Trophoblast cell (in vitro differentiated cells and primary cell): ENCODE measurements around the gene KNG1.

Source experiments
- DNase-seq, 2 donors: peaks; one replicate each; pipeline ENCODE4 v3.0.0-alpha.2; 2016
- H2AFZ ChIP-seq: 2 replicates; pipeline ENCODE4 v1.6.1; 2013; ENCODE audit warnings: low read length, moderate library complexity, mild to moderate bottlenecking; ENCODE audit not compliant: insufficient read depth, poor library complexity
- H2AK5ac ChIP-seq: 2 replicates; pipeline ENCODE4 v1.6.1; 2013; ENCODE audit warnings: mild to moderate bottlenecking, low read length
- H2BK120ac ChIP-seq: 2 replicates; pipeline ENCODE4 v1.6.1; 2013; ENCODE audit warnings: low read length, mild to moderate bottlenecking, moderate library complexity; ENCODE audit not compliant: insufficient read depth, poor library complexity
- H2BK12ac ChIP-seq: 2 replicates; pipeline ENCODE4 v1.6.1; 2013; ENCODE audit warnings: mild to moderate bottlenecking, low read length, moderate library complexity
- H2BK5ac ChIP-seq: 2 replicates; pipeline ENCODE4 v1.6.1; 2013; ENCODE audit warnings: low read length, low read depth, moderate library complexity, mild to moderate bottlenecking; ENCODE audit not compliant: poor library complexity
- H3K14ac ChIP-seq: 2 replicates; pipeline ENCODE4 v1.6.1; 2013; ENCODE audit warnings: mild to moderate bottlenecking, low read length
- H3K18ac ChIP-seq: 2 replicates; pipeline ENCODE4 v1.6.1; 2013; ENCODE audit warnings: mild to moderate bottlenecking, low read length
- H3K23ac ChIP-seq: 2 replicates; pipeline ENCODE4 v1.6.1; 2013; ENCODE audit warnings: low read length
- H3K27ac ChIP-seq: 2 replicates; pipeline ENCODE4 v1.5.1; 2013; ENCODE audit warnings: low read depth, mild to moderate bottlenecking, inconsistent platforms, low read length, moderate library complexity
- H3K27me3 ChIP-seq: 2 replicates; pipeline ENCODE4 v1.6.1; 2013; ENCODE audit warnings: inconsistent platforms, mild to moderate bottlenecking, low read length, moderate library complexity; ENCODE audit not compliant: insufficient read depth
- H3K36me3 ChIP-seq, 2 experiments: 1 replicate in 1 of 2; 2 replicates in 1 of 2; pipeline ENCODE4 v1.6.1; 2013; ENCODE audit warnings: low read length in 2 of 2, mild to moderate bottlenecking in 2 of 2, moderate library complexity in 1 of 2; ENCODE audit not compliant: insufficient read depth in 2 of 2, control insufficient read depth in 1 of 2
- H3K4ac ChIP-seq: 2 replicates; pipeline ENCODE4 v1.6.1; 2013; ENCODE audit warnings: low read depth, mild to moderate bottlenecking, low read length, moderate library complexity
- H3K4me1 ChIP-seq, 2 experiments: 1 replicate in 1 of 2; 2 replicates in 1 of 2; pipeline ENCODE4 v1.6.1; 2013; ENCODE audit warnings: low read length in 2 of 2, mild to moderate bottlenecking in 2 of 2, moderate library complexity in 1 of 2; ENCODE audit not compliant: insufficient read depth in 2 of 2, control insufficient read depth in 1 of 2
- H3K4me2 ChIP-seq: 2 replicates; pipeline ENCODE4 v1.6.1; 2013; ENCODE audit warnings: inconsistent platforms, mild to moderate bottlenecking, low read length, moderate library complexity
- H3K4me3 ChIP-seq: 2 replicates; pipeline ENCODE4 v1.5.1; 2013; ENCODE audit warnings: mild to moderate bottlenecking, low read depth, low read length, inconsistent platforms
- H3K79me1 ChIP-seq: one replicate; pipeline ENCODE4 v1.6.1; 2013; ENCODE audit warnings: low read length
- H3K79me2 ChIP-seq: 2 replicates; pipeline ENCODE4 v1.6.1; 2013; ENCODE audit warnings: low read length, mild to moderate bottlenecking; ENCODE audit not compliant: control insufficient read depth, insufficient read depth, poor library complexity
- H3K9ac ChIP-seq: 2 replicates; pipeline ENCODE4 v1.6.1; 2013; ENCODE audit warnings: mild to moderate bottlenecking, low read length
- H3K9me3 ChIP-seq: 2 replicates; pipeline ENCODE4 v1.6.1; 2013; ENCODE audit warnings: low read depth, mild to moderate bottlenecking, control low read depth, inconsistent platforms, low read length; ENCODE audit not compliant: insufficient read depth
- H4K12ac ChIP-seq: 2 replicates; pipeline ENCODE4 v1.6.1; 2013; ENCODE audit warnings: low read depth, mild to moderate bottlenecking, low read length, moderate library complexity
- H4K8ac ChIP-seq: 2 replicates; pipeline ENCODE4 v1.6.1; 2013; ENCODE audit warnings: low read depth, mild to moderate bottlenecking, low read length, moderate library complexity
- H4K91ac ChIP-seq: one replicate; pipeline ENCODE4 v1.6.1; 2013; ENCODE audit warnings: low read depth, mild to moderate bottlenecking, low read length, moderate library complexity
- WGBS: extraction: QIAGEN DNeasy Blood & Tissue Kit; methylation state at CpG from one replicate; pipeline ENCODE4 v1.1.7; 2013; ENCODE audit warnings: missing lambda C conversion rate; ENCODE audit not compliant: insufficient read length, insufficient coverage; ENCODE audit errors: extremely low coverage; 5-methylcytosine and 5-hydroxymethylcytosine counted together

Gene KNG1

GRCh38 chr3:186691676-186692075, 25.5 kb upstream of the KNG1 start:
- H4K8ac ChIP-seq, result no peak overlapping the region
- no peak overlapping the region for H3K9ac ChIP-seq
- no peak overlapping the region for H3K4me3 ChIP-seq
- no peaks in the 10 kb centered on the region for H3K4me1 ChIP-seq
- H3K79me2 ChIP-seq, result no peaks in the 10 kb centered on the region
- no peak overlapping the region for H2BK5ac ChIP-seq
- H2BK12ac ChIP-seq, result no peak overlapping the region
- no peak overlapping the region for H3K4me2 ChIP-seq
- no peaks in the 10 kb centered on the region for H3K36me3 ChIP-seq
- no peak overlapping the region for H3K4ac ChIP-seq
- DNase-seq, result no peak
- no peak overlapping the region for H4K91ac ChIP-seq
- no peaks in the 10 kb centered on the region for H3K27me3 ChIP-seq
- peaks cover 2% of the 10 kb centered on the region for H3K9me3 ChIP-seq
- WGBS, result no CpG with 5 or more reads among the region's 7 CpGs
- H2AFZ ChIP-seq, result no peak overlapping the region
- H2AK5ac ChIP-seq, result no peak overlapping the region
- H2BK120ac ChIP-seq, result no peak overlapping the region
- no peak overlapping the region for H3K23ac ChIP-seq
- no peak overlapping the region for H3K18ac ChIP-seq
- no peak overlapping the region for H4K12ac ChIP-seq
- no peaks in the 10 kb centered on the region for H3K79me1 ChIP-seq
- no peak overlapping the region for H3K27ac ChIP-seq
- no peak overlapping the region for H3K14ac ChIP-seq

GRCh38 chr3:186693843-186694242, 23.3 kb upstream of the KNG1 start:
- H3K4me3 ChIP-seq, result no peak overlapping the region
- no peak overlapping the region for H4K12ac ChIP-seq
- H3K9me3 ChIP-seq, result peaks cover 2% of the 10 kb centered on the region
- H2BK120ac ChIP-seq, result no peak overlapping the region
- no peaks in the 10 kb centered on the region for H3K36me3 ChIP-seq
- H3K23ac ChIP-seq, result no peak overlapping the region
- no peaks in the 10 kb centered on the region for H3K79me1 ChIP-seq
- H3K4ac ChIP-seq, result no peak overlapping the region
- no peaks in the 10 kb centered on the region for H3K4me1 ChIP-seq
- no peak overlapping the region for H2BK12ac ChIP-seq
- no peak overlapping the region for H3K14ac ChIP-seq
- H3K18ac ChIP-seq, result no peak overlapping the region
- WGBS, result no CpG with 5 or more reads among the region's 3 CpGs
- no peaks in the 10 kb centered on the region for H3K79me2 ChIP-seq
- H2AFZ ChIP-seq, result no peak overlapping the region
- no peak overlapping the region for H3K9ac ChIP-seq
- H3K27ac ChIP-seq, result no peak overlapping the region
- peak in 1 of 2 donors; percentile 4 for DNase-seq
- no peaks in the 10 kb centered on the region for H3K27me3 ChIP-seq
- H2AK5ac ChIP-seq, result no peak overlapping the region
- H2BK5ac ChIP-seq, result no peak overlapping the region
- H3K4me2 ChIP-seq, result no peak overlapping the region
- no peak overlapping the region for H4K8ac ChIP-seq
- no peak overlapping the region for H4K91ac ChIP-seq

GRCh38 chr3:186694288-186695032, 22.7 kb upstream of the KNG1 start:
- Histone ChIP-seq H3K36me3 (no peaks in the 10 kb centered on the region), H2BK5ac (no peak overlapping the region), H2AK5ac (no peak overlapping the region), H3K14ac (no peak overlapping the region), H3K79me2 (no peaks in the 10 kb centered on the region), H3K23ac (no peak overlapping the region), H4K8ac (no peak overlapping the region), H3K4ac (no peak overlapping the region), H3K4me3 (no peak overlapping the region), H2BK120ac (no peak overlapping the region), H4K91ac (no peak overlapping the region), H4K12ac (no peak overlapping the region), H3K9me3 (peaks cover 2% of the 10 kb centered on the region), H3K4me1 (no peaks in the 10 kb centered on the region), H3K27me3 (no peaks in the 10 kb centered on the region), H3K79me1 (no peaks in the 10 kb centered on the region), H3K4me2 (no peak overlapping the region), H3K18ac (no peak overlapping the region), H3K27ac (no peak overlapping the region), H3K9ac (no peak overlapping the region), H2BK12ac (no peak overlapping the region), H2AFZ (no peak overlapping the region)
- WGBS, result no CpG with 5 or more reads among the region's 6 CpGs
- DNase-seq, result no peak

GRCh38 chr3:186696522-186696921, 20.6 kb upstream of the KNG1 start:
- H3K27me3 ChIP-seq, result no peaks in the 10 kb centered on the region
- H3K36me3 ChIP-seq, result no peaks in the 10 kb centered on the region
- H3K23ac ChIP-seq, result no peak overlapping the region
- H2BK120ac ChIP-seq, result no peak overlapping the region
- H3K18ac ChIP-seq, result no peak overlapping the region
- no peak overlapping the region for H2BK5ac ChIP-seq
- no peak overlapping the region for H4K91ac ChIP-seq
- no peak overlapping the region for H2AFZ ChIP-seq
- H3K4me2 ChIP-seq, result no peak overlapping the region
- H2BK12ac ChIP-seq, result no peak overlapping the region
- no peaks in the 10 kb centered on the region for H3K79me1 ChIP-seq
- H3K27ac ChIP-seq, result no peak overlapping the region
- H3K4me1 ChIP-seq, result no peaks in the 10 kb centered on the region
- H4K8ac ChIP-seq, result no peak overlapping the region
- DNase-seq, result peak in 1 of 2 donors; percentile 21
- H3K9ac ChIP-seq, result no peak overlapping the region
- no peak overlapping the region for H4K12ac ChIP-seq
- H3K4me3 ChIP-seq, result no peak overlapping the region
- H2AK5ac ChIP-seq, result no peak overlapping the region
- H3K9me3 ChIP-seq, result peaks cover 2% of the 10 kb centered on the region
- H3K4ac ChIP-seq, result no peak overlapping the region
- no CpG with 5 or more reads among the region's 2 CpGs for WGBS
- no peak overlapping the region for H3K14ac ChIP-seq
- H3K79me2 ChIP-seq, result no peaks in the 10 kb centered on the region
